Inferior parietal cortex (tissue), 1 donor: ENCODE results near the gene PRAMEF25.
"Not testable (repeated sequence)": the region's sequence is repeated elsewhere in the genome, so short reads cannot be mapped to it uniquely, and the experiment has no call there.

ENCODE experiments used
- DNase-seq: peaks from one replicate; pipeline ENCODE4 v3.0.0-alpha.2; 2016; ENCODE audit errors: extremely low spot score

PRAMEF25 gene

DNA sequence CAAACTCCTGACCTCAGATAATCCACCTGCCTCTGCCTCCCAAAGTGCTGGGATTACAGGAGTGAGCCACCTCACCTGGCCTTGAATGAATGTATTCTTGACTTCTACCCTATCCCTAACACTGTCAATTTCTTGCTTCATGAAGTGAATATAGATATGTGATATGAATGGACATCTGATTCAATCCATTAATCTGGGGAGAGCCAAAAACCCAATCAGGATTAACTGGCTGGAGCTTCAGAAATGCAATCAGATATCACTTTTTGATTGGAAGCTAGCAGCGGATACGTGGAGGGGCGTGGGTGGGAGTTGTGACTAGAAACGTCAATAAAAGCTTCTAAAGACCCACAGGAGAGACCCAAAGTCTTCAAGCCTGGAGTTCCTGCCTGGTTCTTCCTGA lies at the start of gene PRAMEF25:
TSS of gene PRAMEF25 (plus strand) at position 301 of the 400 bp plus-strand sequence. CDS start 2,920 bp downstream, outside the sequence.
- not testable (repeated sequence) for DNase-seq

DNA sequence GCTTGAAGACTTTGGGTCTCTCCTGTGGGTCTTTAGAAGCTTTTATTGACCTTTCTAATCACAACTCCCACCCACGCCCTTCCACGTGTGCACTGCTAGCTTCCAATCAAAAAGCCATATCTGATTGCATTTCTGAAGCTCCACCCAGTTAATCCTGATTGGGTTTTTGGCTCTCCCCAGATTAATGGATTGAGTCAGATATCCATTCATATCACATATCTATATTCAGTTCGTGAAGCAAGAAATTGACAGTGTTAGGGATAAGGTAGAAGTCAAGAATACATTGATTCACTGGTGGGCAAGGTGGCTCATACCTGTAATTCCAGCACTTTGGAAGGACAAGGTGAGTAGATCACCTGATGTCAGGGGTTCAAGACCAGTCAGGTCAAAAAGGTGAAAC lies 14.1 kb upstream of the PRAMEF25 start, which contains the start of gene PRAMEF27:
TSS of gene PRAMEF27 (minus strand) at position 101 of the 400 bp plus-strand sequence. CDS start 2,916 bp downstream, outside the sequence.
- DNase-seq = not testable (repeated sequence)

DNA sequence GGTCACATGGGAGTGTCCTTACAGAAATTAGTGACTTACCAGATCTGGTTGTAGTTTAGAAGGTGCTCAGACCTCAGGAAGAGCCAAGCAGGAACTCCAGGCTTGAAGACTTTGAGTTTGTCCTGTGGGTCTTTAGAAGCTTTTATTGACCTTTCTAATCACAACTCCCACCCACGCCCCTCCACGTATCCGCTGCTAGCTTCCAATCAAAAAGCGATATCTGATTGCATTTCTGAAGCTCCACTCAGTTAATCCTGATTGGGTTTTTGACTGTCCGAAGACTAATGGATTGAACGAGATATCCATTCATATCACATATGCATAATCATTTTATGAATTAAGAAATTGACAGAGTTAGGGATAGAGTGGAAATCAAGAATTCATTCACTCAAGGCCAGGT lies 46.2 kb downstream of the PRAMEF25 start, which contains the start of gene HNRNPCL2:
TSS of gene HNRNPCL2 (minus strand) at position 101 of the 400 bp plus-strand sequence. CDS start 454 bp downstream, outside the sequence.
- not testable (repeated sequence) for DNase-seq
